GM06990 (cell line): ENCODE data around the gene UBASH3A.

ENCODE experiments used
- DNase-seq: peaks from one replicate; pipeline ENCODE4 v3.0.0-alpha.2; 2011; ENCODE audit not compliant: insufficient read length; ENCODE audit errors: extremely low read depth
- H3K27me3 ChIP-seq: replicated peaks from 2 replicates; pipeline ENCODE4 v1.6.0; 2011; ENCODE audit warnings: low read length; ENCODE audit not compliant: control insufficient read depth, insufficient read depth
- H3K36me3 ChIP-seq: 2 replicates; pipeline ENCODE4 v1.5.1; 2011; ENCODE audit warnings: low read length; ENCODE audit not compliant: control insufficient read depth, insufficient read depth
- H3K4me3 ChIP-seq: replicated peaks from 2 replicates; pipeline ENCODE4 v1.5.1; 2011; ENCODE audit warnings: low read depth, mild to moderate bottlenecking, control low read depth, low read length
- CTCF ChIP-seq: IDR thresholded peaks from 2 replicates; pipeline ENCODE4 v1.5.1; 2011; ENCODE audit warnings: low read length, control low read depth, mild to moderate bottlenecking, inconsistent platforms; ENCODE audit not compliant: insufficient read depth, poor library complexity, severe bottlenecking

Gene UBASH3A

GRCh38 chr21:42452401-42453223 is 48.9 kb downstream of the UBASH3A start:
- TF ChIP-seq CTCF = no peak
- H3K27me3 ChIP-seq = no peaks in the 10 kb centered on the region
- no peak overlapping the region for H3K4me3 ChIP-seq

GRCh38 chr21:42453224-42453985 is 49.7 kb downstream of the UBASH3A start:
- no peaks in the 10 kb centered on the region for H3K27me3 ChIP-seq
- no peak overlapping the region for H3K4me3 ChIP-seq
- H3K36me3 ChIP-seq = no peaks in the 10 kb centered on the region
- TF ChIP-seq CTCF = no peak
- no peak for DNase-seq

More at GRCh38 chr21:42452401-42453223, 48.9 kb downstream of the UBASH3A start:
- no peak for DNase-seq
- no peaks in the 10 kb centered on the region for H3K36me3 ChIP-seq

- no peak for TF ChIP-seq CTCF
- no peaks in the 10 kb centered on the region for H3K27me3 ChIP-seq
- no peaks in the 10 kb centered on the region for H3K36me3 ChIP-seq
- no peak for DNase-seq
- no peak overlapping the region for H3K4me3 ChIP-seq
Observed at GRCh38 chr21:42453986-42454570, 50.4 kb downstream of the UBASH3A start.

- TF ChIP-seq CTCF = no peak
- DNase-seq = no peak
- Histone ChIP-seq H3K36me3 (no peaks in the 10 kb centered on the region), H3K27me3 (no peaks in the 10 kb centered on the region), H3K4me3 (no peak overlapping the region)
Observed at GRCh38 chr21:42454786-42455185, 51.1 kb downstream of the UBASH3A start.

GRCh38 chr21:42455196-42455595 is 51.5 kb downstream of the UBASH3A start:
- Histone ChIP-seq H3K4me3 (no peak overlapping the region), H3K27me3 (no peaks in the 10 kb centered on the region), H3K36me3 (no peaks in the 10 kb centered on the region)
- TF ChIP-seq CTCF = no peak
- no peak for DNase-seq
